PC-3 (cell line): Measurements from ENCODE around the gene CCKAR.

Experiments
- EZH2 ChIP-seq: fragments of 300-600 bp; sonication (generic); IDR thresholded peaks from one replicate; pipeline ENCODE4 v1.6.1; 2017; ENCODE audit warnings: antibody characterized with exemption, mild to moderate bottlenecking, low read length; ENCODE audit not compliant: unreplicated experiment
- EZH2phosphoT487 ChIP-seq: fragments of 300-600 bp; sonication (generic); IDR thresholded peaks from 2 replicates; pipeline ENCODE4 v1.6.1; 2018; ENCODE audit warnings: mild to moderate bottlenecking, antibody characterized with exemption, low read length, borderline replicate concordance
- TF ChIP-seq, protein P1 (sequence below): fragments of 300-600 bp; sonication (generic); conservative IDR thresholded peaks from 2 replicates; pipeline ENCODE4 v1.5.1; 2017; ENCODE audit warnings: antibody characterized with exemption, low read depth, mild to moderate bottlenecking, low read length

GRCh38 chr4:26468977-26469376 is 21.3 kb downstream of the CCKAR start:
- TF ChIP-seq, protein P1, sequence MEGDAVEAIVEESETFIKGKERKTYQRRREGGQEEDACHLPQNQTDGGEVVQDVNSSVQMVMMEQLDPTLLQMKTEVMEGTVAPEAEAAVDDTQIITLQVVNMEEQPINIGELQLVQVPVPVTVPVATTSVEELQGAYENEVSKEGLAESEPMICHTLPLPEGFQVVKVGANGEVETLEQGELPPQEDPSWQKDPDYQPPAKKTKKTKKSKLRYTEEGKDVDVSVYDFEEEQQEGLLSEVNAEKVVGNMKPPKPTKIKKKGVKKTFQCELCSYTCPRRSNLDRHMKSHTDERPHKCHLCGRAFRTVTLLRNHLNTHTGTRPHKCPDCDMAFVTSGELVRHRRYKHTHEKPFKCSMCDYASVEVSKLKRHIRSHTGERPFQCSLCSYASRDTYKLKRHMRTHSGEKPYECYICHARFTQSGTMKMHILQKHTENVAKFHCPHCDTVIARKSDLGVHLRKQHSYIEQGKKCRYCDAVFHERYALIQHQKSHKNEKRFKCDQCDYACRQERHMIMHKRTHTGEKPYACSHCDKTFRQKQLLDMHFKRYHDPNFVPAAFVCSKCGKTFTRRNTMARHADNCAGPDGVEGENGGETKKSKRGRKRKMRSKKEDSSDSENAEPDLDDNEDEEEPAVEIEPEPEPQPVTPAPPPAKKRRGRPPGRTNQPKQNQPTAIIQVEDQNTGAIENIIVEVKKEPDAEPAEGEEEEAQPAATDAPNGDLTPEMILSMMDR, result no peak
- no peak for TF ChIP-seq EZH2
- no peak for TF ChIP-seq EZH2phosphoT487
